ENCODE data around the gene SLC8A1. TPM values are rescaled to one million over a fixed set of nuclear protein-coding genes. Genes with fewer than 3 reads are reported as not detected.

SLC8A1 gene
- total RNA-seq, 2 experiments from 2014 or later, result 0.47 to 0.59 TPM

GRCh38 chr2:40230186-40230585 is 221.7 kb downstream of the SLC8A1 start:
- H3K9me3 Mint-ChIP-seq, result peaks cover 3% of the 10 kb centered on the region
- H3K36me3 ChIP-seq (ENCODE audit: insufficient read depth, low read length), result no peaks in the 10 kb centered on the region
- no peak for DNase-seq
- no peak overlapping the region for H3K27ac ChIP-seq (ENCODE audit: low read depth in 1 of 2, low read length in 2 of 2)
- no peaks in the 10 kb centered on the region for H3K36me3 Mint-ChIP-seq (ENCODE audit: low read depth)
- H3K27ac Mint-ChIP-seq, result no peak overlapping the region
- intact Hi-C loops (cut with DNase I, micrococcal nuclease), result no loop called here
- TF ChIP-seq CTCF (IDR thresholded peaks at IDR 0.05), result no peak
- ATAC-seq (ENCODE audit: poor library complexity), result no peak
- H3K4me1 ChIP-seq (ENCODE audit: insufficient read depth, low read length), result no peaks in the 10 kb centered on the region
- POLR2A ChIA-PET, result no interaction called here
- H3K9me3 ChIP-seq (ENCODE audit: control insufficient read depth in 1 of 2, insufficient read depth in 1 of 2, low read length in 2 of 2), result no peaks in the 10 kb centered on the region
- no peaks in the 10 kb centered on the region for H3K4me1 Mint-ChIP-seq (ENCODE audit: low read depth)
- no peaks in the 10 kb centered on the region for H3K27me3 Mint-ChIP-seq
- H3K27me3 ChIP-seq (ENCODE audit: control insufficient read depth in 1 of 2, insufficient read depth in 2 of 2, low read length in 2 of 2), result no peaks in the 10 kb centered on the region
- CTCF ChIA-PET, result interaction anchor here (1.0 kb wide), 1 partner anchor 13 kb away, joined by 4 read pairs; no protein-coding TSS in a partner anchor
- no peak overlapping the region for H3K4me3 Mint-ChIP-seq
- no peak overlapping the region for H3K4me3 ChIP-seq (ENCODE audit: low read length)

- Histone ChIP-seq H3K36me3 (ENCODE audit: insufficient read depth, low read length) (no peaks in the 10 kb centered on the region), H3K27me3 (ENCODE audit: control insufficient read depth in 1 of 2, insufficient read depth in 2 of 2, low read length in 2 of 2) (no peaks in the 10 kb centered on the region), H3K9me3 (ENCODE audit: control insufficient read depth in 1 of 2, insufficient read depth in 1 of 2, low read length in 2 of 2) (no peaks in the 10 kb centered on the region), H3K4me1 (ENCODE audit: insufficient read depth, low read length) (no peaks in the 10 kb centered on the region), H3K27ac (ENCODE audit: low read depth in 1 of 2, low read length in 2 of 2) (no peak overlapping the region), H3K4me3 (ENCODE audit: low read length) (no peak overlapping the region)
- H3K27me3 Mint-ChIP-seq, result no peaks in the 10 kb centered on the region
- TF ChIP-seq CTCF (IDR thresholded peaks at IDR 0.05), result no peak
- peaks cover 3% of the 10 kb centered on the region for H3K9me3 Mint-ChIP-seq
- H3K36me3 Mint-ChIP-seq (ENCODE audit: low read depth), result no peaks in the 10 kb centered on the region
- intact Hi-C loops (cut with DNase I, micrococcal nuclease), result no loop called here
- no peaks in the 10 kb centered on the region for H3K4me1 Mint-ChIP-seq (ENCODE audit: low read depth)
- ATAC-seq (ENCODE audit: poor library complexity), result no peak
- CTCF ChIA-PET, result no interaction called here
- no peak overlapping the region for H3K27ac Mint-ChIP-seq
- DNase-seq, result no peak
- H3K4me3 Mint-ChIP-seq, result no peak overlapping the region
- POLR2A ChIA-PET, result no interaction called here
Measured at GRCh38 chr2:40228310-40228709, 223.6 kb downstream of the SLC8A1 start.

- H3K4me1 Mint-ChIP-seq (ENCODE audit: low read depth), result no peaks in the 10 kb centered on the region
- no peak overlapping the region for H3K27ac Mint-ChIP-seq
- H3K27me3 Mint-ChIP-seq, result no peaks in the 10 kb centered on the region
- Histone ChIP-seq H3K36me3 (ENCODE audit: insufficient read depth, low read length) (no peaks in the 10 kb centered on the region), H3K4me1 (ENCODE audit: insufficient read depth, low read length) (no peaks in the 10 kb centered on the region), H3K4me3 (ENCODE audit: low read length) (no peak overlapping the region), H3K9me3 (ENCODE audit: control insufficient read depth in 1 of 2, insufficient read depth in 1 of 2, low read length in 2 of 2) (no peaks in the 10 kb centered on the region), H3K27ac (ENCODE audit: low read depth in 1 of 2, low read length in 2 of 2) (no peak overlapping the region), H3K27me3 (ENCODE audit: control insufficient read depth in 1 of 2, insufficient read depth in 2 of 2, low read length in 2 of 2) (no peaks in the 10 kb centered on the region)
- H3K36me3 Mint-ChIP-seq (ENCODE audit: low read depth), result no peaks in the 10 kb centered on the region
- DNase-seq, result no peak
- CTCF ChIA-PET, result no interaction called here
- H3K4me3 Mint-ChIP-seq, result no peak overlapping the region
- no peak for ATAC-seq (ENCODE audit: poor library complexity)
- POLR2A ChIA-PET, result no interaction called here
- intact Hi-C loops (cut with DNase I, micrococcal nuclease), result no loop called here
- H3K9me3 Mint-ChIP-seq, result peaks cover 2% of the 10 kb centered on the region
- no peak for TF ChIP-seq CTCF (IDR thresholded peaks at IDR 0.05)
Measured at GRCh38 chr2:40227210-40227609, 224.7 kb downstream of the SLC8A1 start.
